GM19468 (cell line): ENCODE results near the gene SLC25A47.
"Not testable (repeated sequence)": the region's sequence is repeated elsewhere in the genome, so short reads cannot be mapped to it uniquely, and the experiment has no call there.

Source experiments
- ATAC-seq: cut with Tn5 transposase; IDR thresholded peaks from one replicate; pipeline ENCODE4 v1.9.1; 2021; ENCODE audit warnings: mild to moderate bottlenecking, moderate library complexity, moderate number of reproducible peaks; ENCODE audit not compliant: unreplicated experiment; ENCODE audit errors: extremely low read depth

The SLC25A47 gene

GRCh38 chr14:100303179-100303578 is 20.0 kb upstream of the SLC25A47 start:
- no peak for ATAC-seq

- ATAC-seq, result no peak
These were observed 19.2 kb upstream of the SLC25A47 start for GRCh38 chr14:100303925-100304324.

GRCh38 chr14:100304825-100305323 is 18.3 kb upstream of the SLC25A47 start:
- ATAC-seq, result no peak

- ATAC-seq, result no peak
These were observed 17.6 kb upstream of the SLC25A47 start for GRCh38 chr14:100305324-100306100.

GRCh38 chr14:100306101-100306997 is 16.8 kb upstream of the SLC25A47 start, which contains the start of gene SLC25A29:
Gene SLC25A29 (minus strand): TSS chr14:100306444. CDS start chr14:100306232, 212 bp downstream.
- ATAC-seq, result peak; percentile 66

GRCh38 chr14:100306998-100307765 is 16.0 kb upstream of the SLC25A47 start:
- no peak for ATAC-seq

- no peak for ATAC-seq
These were observed 15.2 kb upstream of the SLC25A47 start for GRCh38 chr14:100307766-100308426.

- not testable (repeated sequence) for ATAC-seq
These were observed 14.7 kb upstream of the SLC25A47 start for GRCh38 chr14:100308427-100308792.

- no peak for ATAC-seq
These were observed 14.0 kb upstream of the SLC25A47 start for GRCh38 chr14:100309028-100309737.

GRCh38 chr14:100312110-100312876 is 10.8 kb upstream of the SLC25A47 start:
- not testable (repeated sequence) for ATAC-seq

- no peak for ATAC-seq
These were observed 10.2 kb upstream of the SLC25A47 start for GRCh38 chr14:100312877-100313400.

GRCh38 chr14:100313464-100314230 is 9.5 kb upstream of the SLC25A47 start:
- ATAC-seq, result no peak

GRCh38 chr14:100314724-100315123 is 8.4 kb upstream of the SLC25A47 start:
- no peak for ATAC-seq

GRCh38 chr14:100317389-100317788 is 5.8 kb upstream of the SLC25A47 start:
- no peak for ATAC-seq

GRCh38 chr14:100317912-100318808 is 5.0 kb upstream of the SLC25A47 start:
- ATAC-seq, result peak; percentile 68

- ATAC-seq, result no peak
These were observed 2.8 kb upstream of the SLC25A47 start for GRCh38 chr14:100320157-100320856.
